ENCODE data around the gene TBC1D1.

TBC1D1 gene

GRCh38 chr4:37873386-37873785, 17.5 kb upstream of the TBC1D1 start:
- in situ Hi-C loops (cut with HindIII; ENCODE audit: low pct_unique_long_range_greater_than_20kb, low sequenced_read_pairs), result no loop called here
- TF ChIP-seq JUND (IDR thresholded peaks at IDR 0.05; ENCODE audit: low read depth), result no peak
- DNase-seq (ENCODE audit: low read depth in 1 of 2, low spot score in 1 of 2), result peak in 1 of 2 experiments; percentile 13

GRCh38 chr4:37876156-37876555, 14.7 kb upstream of the TBC1D1 start:
- in situ Hi-C loops (cut with HindIII; ENCODE audit: low pct_unique_long_range_greater_than_20kb, low sequenced_read_pairs), result no loop called here

GRCh38 chr4:37879365-37879764, 11.5 kb upstream of the TBC1D1 start:
- DNase-seq (ENCODE audit: low read depth in 1 of 2, low spot score in 1 of 2), result no peak
- in situ Hi-C loops (cut with HindIII; ENCODE audit: low pct_unique_long_range_greater_than_20kb, low sequenced_read_pairs), result no loop called here
- TF ChIP-seq JUND (IDR thresholded peaks at IDR 0.05; ENCODE audit: low read depth), result no peak

More at GRCh38 chr4:37876156-37876555, 14.7 kb upstream of the TBC1D1 start:
- TF ChIP-seq JUND (IDR thresholded peaks at IDR 0.05; ENCODE audit: low read depth), result no peak
- no peak for DNase-seq (ENCODE audit: low read depth in 1 of 2, low spot score in 1 of 2)

GRCh38 chr4:37881811-37882210, 9.1 kb upstream of the TBC1D1 start:
- in situ Hi-C loops (cut with HindIII; ENCODE audit: low pct_unique_long_range_greater_than_20kb, low sequenced_read_pairs), result no loop called here
- TF ChIP-seq JUND (IDR thresholded peaks at IDR 0.05; ENCODE audit: low read depth), result no peak
- no peak for DNase-seq (ENCODE audit: low read depth in 1 of 2, low spot score in 1 of 2)

DNA sequence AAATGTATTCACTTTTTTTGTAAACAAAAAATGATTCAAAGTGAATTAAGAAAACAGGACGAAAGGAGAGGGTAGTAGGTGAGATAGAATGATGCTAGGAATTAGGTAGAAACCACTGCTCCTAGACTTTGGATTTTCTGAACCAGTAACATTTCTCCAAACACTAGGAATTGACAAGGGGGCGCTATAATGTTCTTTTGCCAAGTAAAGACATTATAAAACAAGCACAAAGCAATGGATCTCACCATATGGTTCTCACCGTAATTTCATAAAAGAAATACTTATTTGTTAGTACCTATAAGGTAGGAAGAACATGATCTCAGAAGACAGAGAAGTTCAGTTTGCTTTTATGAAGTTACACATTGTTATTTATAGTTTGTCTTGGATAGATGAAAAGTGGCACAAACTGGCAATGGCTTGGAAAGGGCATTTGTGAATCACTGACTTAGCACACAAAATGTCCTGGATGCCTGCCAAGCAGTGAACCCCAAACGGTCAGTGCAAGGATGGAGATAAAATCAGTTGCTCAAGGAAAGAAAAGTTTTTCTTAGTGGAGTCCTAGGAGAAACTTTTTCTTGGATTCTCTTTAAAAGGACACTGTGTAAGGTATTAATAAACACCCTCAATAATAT, 8.1 kb upstream of the TBC1D1 start:
- no peak for TF ChIP-seq JUND (IDR thresholded peaks at IDR 0.05; ENCODE audit: low read depth)
- DNase-seq (ENCODE audit: low read depth in 1 of 2, low spot score in 1 of 2), result peak in 1 of 2 experiments; percentile 9
- in situ Hi-C loops (cut with HindIII; ENCODE audit: low pct_unique_long_range_greater_than_20kb, low sequenced_read_pairs), result no loop called here

GRCh38 chr4:37884855-37885487, 5.9 kb upstream of the TBC1D1 start:
- TF ChIP-seq JUND (IDR thresholded peaks at IDR 0.05; ENCODE audit: low read depth), result no peak
- in situ Hi-C loops (cut with HindIII; ENCODE audit: low pct_unique_long_range_greater_than_20kb, low sequenced_read_pairs), result no loop called here
- DNase-seq (ENCODE audit: low read depth in 1 of 2, low spot score in 1 of 2), result no peak

GRCh38 chr4:37885496-37885895, 5.4 kb upstream of the TBC1D1 start:
- no peak for DNase-seq (ENCODE audit: low read depth in 1 of 2, low spot score in 1 of 2)
- in situ Hi-C loops (cut with HindIII; ENCODE audit: low pct_unique_long_range_greater_than_20kb, low sequenced_read_pairs), result no loop called here
- TF ChIP-seq JUND (IDR thresholded peaks at IDR 0.05; ENCODE audit: low read depth), result no peak

GRCh38 chr4:37889849-37890800, 759 bp upstream of the TBC1D1 start:
- in situ Hi-C loops (cut with HindIII; ENCODE audit: low pct_unique_long_range_greater_than_20kb, low sequenced_read_pairs), result no loop called here
- TF ChIP-seq JUND (IDR thresholded peaks at IDR 0.05; ENCODE audit: low read depth), result no peak
- DNase-seq (ENCODE audit: low read depth in 1 of 2, low spot score in 1 of 2), result peak; percentile 36 to 74

DNA sequence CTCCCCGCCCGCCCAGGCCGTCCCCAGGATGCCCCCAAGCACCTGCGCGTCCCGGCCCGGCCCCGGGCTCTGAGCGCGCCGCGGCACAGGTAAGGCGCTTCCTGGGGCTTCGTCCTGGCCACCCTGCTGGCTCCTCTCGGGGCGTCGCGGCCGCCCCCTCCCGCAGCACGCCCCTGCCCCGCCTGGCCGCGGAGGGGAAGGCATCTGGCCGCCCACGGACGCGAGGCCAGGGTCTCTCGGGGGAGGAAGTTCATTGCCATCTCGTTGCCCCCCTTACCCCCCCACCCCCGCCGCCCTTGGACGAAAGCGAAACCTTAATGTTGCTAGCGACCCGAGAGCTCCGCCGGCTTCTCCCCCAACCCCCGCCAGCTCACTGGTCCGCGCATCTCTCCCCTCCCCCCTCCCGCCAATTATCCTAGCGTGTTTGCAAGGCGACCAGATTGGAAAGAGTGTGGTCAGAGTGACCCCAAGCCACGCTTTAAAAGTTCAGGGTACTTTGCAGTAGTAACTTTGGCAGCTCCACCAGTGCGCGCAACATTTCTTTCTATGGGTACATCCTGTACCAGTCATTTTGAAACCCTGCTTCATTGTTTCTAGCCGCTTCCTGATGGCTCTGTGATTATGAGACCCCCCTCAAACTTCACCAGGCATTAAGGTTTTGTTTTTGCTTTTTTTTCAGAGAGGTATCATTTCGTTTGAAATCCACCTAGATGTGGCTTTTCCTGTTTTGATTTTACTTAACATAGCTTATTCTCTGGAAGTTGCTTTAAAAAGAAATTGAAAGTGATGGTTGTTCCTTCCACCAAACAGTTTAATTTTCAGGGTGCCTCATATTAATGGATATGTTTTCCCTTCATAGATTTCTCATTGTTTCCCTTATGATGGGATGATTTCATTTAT, 626 bp downstream of the TBC1D1 start:
- in situ Hi-C loops (cut with HindIII; ENCODE audit: low pct_unique_long_range_greater_than_20kb, low sequenced_read_pairs), result no loop called here
- DNase-seq (ENCODE audit: low read depth in 1 of 2, low spot score in 1 of 2), result peak; percentile 14 to 43
- TF ChIP-seq JUND (IDR thresholded peaks at IDR 0.05; ENCODE audit: low read depth), result no peak

- in situ Hi-C loops (cut with HindIII; ENCODE audit: low pct_unique_long_range_greater_than_20kb, low sequenced_read_pairs), result no loop called here
- TF ChIP-seq JUND (IDR thresholded peaks at IDR 0.05; ENCODE audit: low read depth), result no peak
- no peak for DNase-seq (ENCODE audit: low read depth in 1 of 2, low spot score in 1 of 2)
These were observed 1.8 kb downstream of the TBC1D1 start for GRCh38 chr4:37892641-37893040.

GRCh38 chr4:37893164-37893563, 2.3 kb downstream of the TBC1D1 start:
- DNase-seq (ENCODE audit: low read depth in 1 of 2, low spot score in 1 of 2), result no peak
- no peak for TF ChIP-seq JUND (IDR thresholded peaks at IDR 0.05; ENCODE audit: low read depth)
- in situ Hi-C loops (cut with HindIII; ENCODE audit: low pct_unique_long_range_greater_than_20kb, low sequenced_read_pairs), result no loop called here

- DNase-seq (ENCODE audit: low read depth in 1 of 2, low spot score in 1 of 2), result no peak
- TF ChIP-seq JUND (IDR thresholded peaks at IDR 0.05; ENCODE audit: low read depth), result no peak
- in situ Hi-C loops (cut with HindIII; ENCODE audit: low pct_unique_long_range_greater_than_20kb, low sequenced_read_pairs), result no loop called here
These were observed 4.4 kb downstream of the TBC1D1 start for GRCh38 chr4:37895271-37895670.

All from T47D (cell line).